H1 (cell line): ENCODE measurements around the gene CENPC. TPM values are rescaled to one million over a fixed set of nuclear protein-coding genes. Genes with fewer than 3 reads are reported as not detected.
A peak's percentile ranks its signal among the peaks of the same experiment; 100 is the strongest.

Experiments
- CTCF ChIA-PET: fragments of 300-600 bp; sonication (Branson Sonifier 250); formaldehyde crosslinking; loops from one replicate; lab custom pipeline; 2021; ENCODE audit not compliant: partially characterized antibody; lab: Charles Lee
- POLR2A ChIA-PET: fragments of 300-600 bp; sonication (Branson Sonifier 250); formaldehyde crosslinking; loops from one replicate; lab custom pipeline; 2021; ENCODE audit warnings: inconsistent platforms; ENCODE audit not compliant: partially characterized antibody; lab: Charles Lee
- DNase-seq, 2 experiments: peaks; one replicate each; pipeline versions ENCODE4 v3.0.0 to v3.0.0-alpha.2; 2010 to 2022; ENCODE audit warnings: low spot score in 2 of 2, low read depth in 1 of 2, mixed read lengths in 1 of 2
- FAIRE-seq: peaks from 2 replicates; lab custom pipeline; 2011; peaks lifted over from hg19 to GRCh38; lab: Jason Lieb, UNC
- H2AFZ ChIP-seq: 2 replicates; pipeline ENCODE4 v1.8.1; 2012; ENCODE audit warnings: low read length, inconsistent platforms
- H2AK5ac ChIP-seq: 2 replicates; pipeline ENCODE4 v1.6.1; 2013; ENCODE audit warnings: low read depth, low read length
- H2BK120ac ChIP-seq: replicated peaks from 2 replicates; pipeline ENCODE3; 2013; ENCODE audit warnings: low read depth, low read length, inconsistent platforms
- H2BK12ac ChIP-seq: 2 replicates; pipeline ENCODE4 v1.6.1; 2013; ENCODE audit warnings: low read depth, low read length
- H2BK15ac ChIP-seq: 2 replicates; pipeline ENCODE4 v1.6.1; 2013; ENCODE audit warnings: low read length
- H2BK20ac ChIP-seq: 2 replicates; pipeline ENCODE4 v1.6.1; 2013; ENCODE audit warnings: low read length
- H2BK5ac ChIP-seq: 2 replicates; pipeline ENCODE4 v1.6.1; 2013; ENCODE audit warnings: low read depth, low read length
- H3K14ac ChIP-seq: 2 replicates; pipeline ENCODE4 v1.6.1; 2013; ENCODE audit warnings: inconsistent platforms; ENCODE audit not compliant: insufficient read length
- H3K18ac ChIP-seq: 2 replicates; pipeline ENCODE4 v1.6.1; 2013; ENCODE audit warnings: low read length; ENCODE audit errors: extremely low read depth
- H3K23ac ChIP-seq: 2 replicates; pipeline ENCODE4 v1.6.1; 2013; ENCODE audit warnings: inconsistent platforms; ENCODE audit not compliant: insufficient read length
- H3K23me2 ChIP-seq: 2 replicates; pipeline ENCODE4 v1.6.1; 2013; ENCODE audit warnings: low read depth, low read length
- H3K27ac ChIP-seq: 2 replicates; pipeline ENCODE4 v1.6.1; 2011; ENCODE audit warnings: low read depth, low read length, inconsistent platforms
- H3K27me3 ChIP-seq, 4 experiments: replicated peaks in 1 of 4; 1 replicate in 1 of 4; 2 replicates in 3 of 4; pipeline versions ENCODE4 v1.6.1 to v1.8.1; 2011 to 2013; ENCODE audit warnings: low read length in 3 of 4, mild to moderate bottlenecking in 3 of 4, inconsistent platforms in 2 of 4, mixed read lengths in 2 of 4, moderate library complexity in 1 of 4; ENCODE audit not compliant: control insufficient read depth in 3 of 4, insufficient read depth in 3 of 4; ENCODE audit errors: extremely low read depth in 1 of 4
- H3K36me3 ChIP-seq, 4 experiments: 2 replicates each; pipeline versions ENCODE4 v1.6.1 to v1.8.1; 2011 to 2013; ENCODE audit warnings: mild to moderate bottlenecking in 4 of 4, low read length in 3 of 4, moderate library complexity in 2 of 4, control low read depth in 1 of 4, inconsistent platforms in 1 of 4; ENCODE audit not compliant: insufficient read depth in 4 of 4, control insufficient read depth in 2 of 4
- H3K4ac ChIP-seq: replicated peaks from 2 replicates; pipeline ENCODE3; 2013; ENCODE audit warnings: low read length, low read depth, mixed read lengths, inconsistent platforms; ENCODE audit not compliant: insufficient read length
- H3K4me1 ChIP-seq, 4 experiments: replicated peaks in 1 of 4; 1 replicate in 1 of 4; 2 replicates in 3 of 4; pipeline versions ENCODE4 v1.6.1 to v1.8.1; 2011 to 2013; ENCODE audit warnings: low read length in 3 of 4, inconsistent platforms in 2 of 4, mixed read lengths in 1 of 4; ENCODE audit not compliant: insufficient read depth in 4 of 4, control insufficient read depth in 3 of 4
- H3K4me2 ChIP-seq, 2 experiments: 2 replicates each; pipeline versions ENCODE4 v1.6.1 to v1.8.1; 2011 to 2013; ENCODE audit warnings: low read depth in 2 of 2, low read length in 2 of 2, control low read depth in 1 of 2, inconsistent platforms in 1 of 2, mild to moderate bottlenecking in 1 of 2; ENCODE audit not compliant: insufficient read depth in 1 of 2
- H3K4me3 ChIP-seq, 4 experiments: fragments of 200-600, 300-600 bp in 1 of 4; sonication (generic), shearing (Covaris generic), sonication (Bioruptor Twin) in 1 of 4; 2 replicates each; pipeline versions ENCODE4 v1.5.1 to v1.8.1; 2011 to 2016; ENCODE audit warnings: low read length in 4 of 4, low read depth in 3 of 4, control low read depth in 2 of 4, inconsistent platforms in 2 of 4, mild to moderate bottlenecking in 2 of 4, mixed read lengths in 1 of 4, moderate library complexity in 1 of 4; ENCODE audit not compliant: insufficient read depth in 2 of 4; ENCODE audit errors: extremely low read depth in 1 of 4
- H3K56ac ChIP-seq: replicated peaks from 2 replicates; pipeline ENCODE3; 2013; ENCODE audit warnings: low read depth, mild to moderate bottlenecking, mixed read lengths, low read length, inconsistent platforms; ENCODE audit not compliant: insufficient read length
- H3K79me1 ChIP-seq: 2 replicates; pipeline ENCODE4 v1.6.1; 2013; ENCODE audit warnings: low read depth, low read length, control low read depth
- H3K79me2 ChIP-seq, 2 experiments: 2 replicates each; pipeline versions ENCODE4 v1.6.1 to v1.8.1; 2012 to 2013; ENCODE audit warnings: low read length in 2 of 2, mild to moderate bottlenecking in 2 of 2, inconsistent platforms in 1 of 2; ENCODE audit not compliant: insufficient read depth in 2 of 2, control insufficient read depth in 1 of 2
- H3K9ac ChIP-seq, 4 experiments: replicated peaks in 1 of 4; 1 replicate in 1 of 4; 2 replicates in 3 of 4; pipeline versions ENCODE4 v1.6.1 to v1.8.1; 2011 to 2013; ENCODE audit warnings: low read depth in 3 of 4, low read length in 3 of 4, control low read depth in 2 of 4, mild to moderate bottlenecking in 2 of 4, moderate library complexity in 2 of 4, inconsistent platforms in 1 of 4; ENCODE audit errors: extremely low read depth in 1 of 4
- H3K9me3 ChIP-seq, 2 experiments: 2 replicates each; pipeline versions ENCODE4 v1.6.1 to v1.8.1; 2012 to 2013; ENCODE audit warnings: mild to moderate bottlenecking in 2 of 2, moderate library complexity in 2 of 2, control low read depth in 1 of 2, inconsistent platforms in 1 of 2, low read depth in 1 of 2, low read length in 1 of 2, mixed read lengths in 1 of 2; ENCODE audit not compliant: insufficient read depth in 2 of 2
- H4K20me1 ChIP-seq, 2 experiments: replicated peaks in 1 of 2; 2 replicates each; pipeline versions ENCODE3 to v1.8.1; 2011 to 2013; ENCODE audit warnings: inconsistent platforms in 2 of 2, low read length in 2 of 2, mild to moderate bottlenecking in 1 of 2; ENCODE audit not compliant: insufficient read depth in 2 of 2, control insufficient read depth in 1 of 2
- H4K5ac ChIP-seq: 2 replicates; pipeline ENCODE4 v1.6.1; 2013; ENCODE audit warnings: low read length, low read depth, mixed read lengths, inconsistent platforms; ENCODE audit not compliant: insufficient read length
- H4K8ac ChIP-seq: 2 replicates; pipeline ENCODE4 v1.8.0; 2013; ENCODE audit warnings: mild to moderate bottlenecking, moderate library complexity, low read length, inconsistent platforms; ENCODE audit not compliant: insufficient read depth; ENCODE audit errors: extremely low read depth
- H4K91ac ChIP-seq: replicated peaks from 2 replicates; pipeline ENCODE3; 2013; ENCODE audit warnings: low read length, mixed read lengths, inconsistent platforms; ENCODE audit not compliant: insufficient read length
- RAD21 ChIP-seq, 2 experiments: IDR thresholded peaks in 1 of 2; conservative IDR thresholded peaks in 1 of 2; 2 replicates each; pipeline ENCODE4 v1.6.1; 2011; ENCODE audit warnings: low read depth in 2 of 2, low read length in 2 of 2, improper control_type of control experiment in 1 of 2, inconsistent platforms in 1 of 2, mild to moderate bottlenecking in 1 of 2, moderate library complexity in 1 of 2
- RFX5 ChIP-seq: IDR thresholded peaks from 2 replicates; pipeline ENCODE4 v1.6.1; 2011; ENCODE audit warnings: low read depth, low read length, improper control_type of control experiment, borderline replicate concordance
- WGBS, 2 experiments: shearing (Covaris generic) in 1 of 2; methylation state at CpG; one replicate each; pipeline versions ENCODE4 v1.1.6 to v1.1.7; 2013 to 2015; ENCODE audit warnings: low lambda C conversion rate in 2 of 2, mixed read lengths in 2 of 2, inconsistent platforms in 1 of 2, low coverage in 1 of 2, missing lambda C conversion rate in 1 of 2; ENCODE audit not compliant: insufficient replicate concordance in 2 of 2, insufficient coverage in 1 of 2, insufficient read length in 1 of 2; ENCODE audit errors: extremely low coverage in 1 of 2, missing lambda C conversion rate in 1 of 2; 5-methylcytosine and 5-hydroxymethylcytosine counted together
- polyA plus RNA-seq, 7 experiments: library from polyadenylated mRNA; depleted of rRNA in 3 of 7; stranded (reverse) in 5 of 7; unstranded in 2 of 7; fragments of >200 nt in 5 of 7; fragments of 200-250 nt in 2 of 7; gene quantifications; 1 replicate in 5 of 7; 2 replicates in 1 of 7; 4 replicates in 1 of 7; pipeline versions ENCODE4 v1.2.1 to v1.2.3, GENCODE V29; 2011 to 2013; ENCODE audit warnings: missing spikeins in 2 of 7, mixed read lengths in 2 of 7
- total RNA-seq: library from RNA; stranded (reverse); fragmentation: NEBNext Ultra II Directional; extraction: Animal tissue kit (Norgen Biotek cat#: 25700); gene quantifications from 2 replicates; pipeline ENCODE4 v1.2.1, GENCODE V29; 2021
- TF ChIP-seq, protein P1 (sequence below), 3 experiments: IDR thresholded peaks; 1 replicate in 2 of 3; 2 replicates in 1 of 3; pipeline versions ENCODE4 v1.5.1 to v1.6.1; 2011; ENCODE audit warnings: low read length in 3 of 3, mild to moderate bottlenecking in 3 of 3, inconsistent platforms in 2 of 3, low read depth in 1 of 3, moderate library complexity in 1 of 3; ENCODE audit not compliant: insufficient read depth in 1 of 3; ENCODE audit errors: control extremely low read depth in 1 of 3

The CENPC gene
- total and polyA plus RNA-seq, 2 of the 8 experiments (the other 6 are each of a cell fraction or from before 2014, with no cell fraction given), result 2.8 to 15.7 TPM

DNA sequence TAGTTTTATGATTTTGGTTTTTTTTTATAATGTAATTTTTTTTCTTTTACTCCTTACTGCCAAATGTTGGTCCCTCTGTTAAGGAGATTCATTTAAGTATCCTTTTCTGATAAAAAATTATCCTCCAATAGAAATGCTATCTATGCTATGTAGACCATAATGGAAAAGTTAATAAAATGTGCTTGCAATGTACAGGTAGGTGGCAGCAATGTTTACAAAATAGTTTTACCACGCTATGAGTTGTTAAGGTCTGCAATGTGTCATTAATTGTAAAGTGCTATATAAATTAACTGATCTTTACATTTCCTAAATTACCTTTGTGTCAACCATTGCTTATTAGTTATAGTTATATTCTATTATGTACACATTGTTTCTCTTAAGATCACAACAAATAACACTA is 3.8 kb upstream of the CENPC start:
- no peak overlapping the region for H2BK120ac ChIP-seq
- H4K91ac ChIP-seq, result no peak overlapping the region
- H3K14ac ChIP-seq, result no peak overlapping the region
- 63% methylated on average over 1 of the region's 1 CpG; no CpG with 5 or more reads in 1 of the 2 experiments for WGBS, 2 experiments
- no peaks in the 10 kb centered on the region for H3K27me3 ChIP-seq
- H2BK20ac ChIP-seq, result no peak overlapping the region
- H3K23ac ChIP-seq, result no peak overlapping the region
- FAIRE-seq, result no peak
- TF ChIP-seq, protein P1, sequence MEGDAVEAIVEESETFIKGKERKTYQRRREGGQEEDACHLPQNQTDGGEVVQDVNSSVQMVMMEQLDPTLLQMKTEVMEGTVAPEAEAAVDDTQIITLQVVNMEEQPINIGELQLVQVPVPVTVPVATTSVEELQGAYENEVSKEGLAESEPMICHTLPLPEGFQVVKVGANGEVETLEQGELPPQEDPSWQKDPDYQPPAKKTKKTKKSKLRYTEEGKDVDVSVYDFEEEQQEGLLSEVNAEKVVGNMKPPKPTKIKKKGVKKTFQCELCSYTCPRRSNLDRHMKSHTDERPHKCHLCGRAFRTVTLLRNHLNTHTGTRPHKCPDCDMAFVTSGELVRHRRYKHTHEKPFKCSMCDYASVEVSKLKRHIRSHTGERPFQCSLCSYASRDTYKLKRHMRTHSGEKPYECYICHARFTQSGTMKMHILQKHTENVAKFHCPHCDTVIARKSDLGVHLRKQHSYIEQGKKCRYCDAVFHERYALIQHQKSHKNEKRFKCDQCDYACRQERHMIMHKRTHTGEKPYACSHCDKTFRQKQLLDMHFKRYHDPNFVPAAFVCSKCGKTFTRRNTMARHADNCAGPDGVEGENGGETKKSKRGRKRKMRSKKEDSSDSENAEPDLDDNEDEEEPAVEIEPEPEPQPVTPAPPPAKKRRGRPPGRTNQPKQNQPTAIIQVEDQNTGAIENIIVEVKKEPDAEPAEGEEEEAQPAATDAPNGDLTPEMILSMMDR (IDR thresholded peaks at IDR 0.05; ENCODE audit: control extremely low read depth in 1 of 3, insufficient read depth in 1 of 3, low read depth in 1 of 3, low read length in 3 of 3), result peak in 1 of 3 experiments; percentile 31; a peak in 2 of 4 replicates
- TF ChIP-seq RAD21 (IDR thresholded peaks at IDR 0.05 in 1 of 2, conservative IDR thresholded peaks at IDR 0.05 in 1 of 2; ENCODE audit: low read depth in 2 of 2, low read length in 2 of 2) (peak; percentile 37 to 39; a peak in 3 of 4 replicates), RFX5 (no peak)
- TF ChIP-seq, all 59 proteins: peak for 2
- no peak overlapping the region for H3K27ac ChIP-seq
- no peaks in the 10 kb centered on the region for H3K23me2 ChIP-seq
- no peaks in the 10 kb centered on the region for H3K4me1 ChIP-seq
- H4K8ac ChIP-seq, result no peak overlapping the region
- no peaks in the 10 kb centered on the region for H3K79me1 ChIP-seq
- H4K5ac ChIP-seq, result no peak overlapping the region
- H3K9me3 ChIP-seq, result no peaks in the 10 kb centered on the region
- H2BK5ac ChIP-seq, result no peak overlapping the region
- H3K4me3 ChIP-seq, result no peak overlapping the region
- H2BK15ac ChIP-seq, result no peak overlapping the region
- POLR2A ChIA-PET, result no interaction called here
- H2AK5ac ChIP-seq, result no peak overlapping the region
- no peak overlapping the region for H2BK12ac ChIP-seq
- H3K56ac ChIP-seq, result no peak overlapping the region
- H3K4ac ChIP-seq, result no peak overlapping the region
- H3K36me3 ChIP-seq, result no peaks in the 10 kb centered on the region
- H3K4me2 ChIP-seq, result no peak overlapping the region
- peaks cover 0 to 10% of the 10 kb centered on the region in 2 experiments; a peak in 2 of 4 replicates for H3K79me2 ChIP-seq
- no peaks in the 10 kb centered on the region for H4K20me1 ChIP-seq
- no peak overlapping the region for H3K18ac ChIP-seq
- H2AFZ ChIP-seq, result no peak overlapping the region
- CTCF ChIA-PET, result interaction anchor here (1.3 kb wide), 1 partner anchor 360 kb away, joined by 3 read pairs; no protein-coding TSS in a partner anchor
- DNase-seq, result no peak
- no peak overlapping the region for H3K9ac ChIP-seq
